Activated CD8-positive, alpha-beta memory T cell treated with anti-CD3 and anti-CD28 coated beads for 4 hours (primary cell): ENCODE results near the gene ENDOV.

Experiments
- DNase-seq, 2 donors: peaks; one replicate each; pipeline ENCODE4 v3.0.0-alpha.2; 2020; ENCODE audit warnings: low read depth in 2 of 2

The ENDOV gene

DNA sequence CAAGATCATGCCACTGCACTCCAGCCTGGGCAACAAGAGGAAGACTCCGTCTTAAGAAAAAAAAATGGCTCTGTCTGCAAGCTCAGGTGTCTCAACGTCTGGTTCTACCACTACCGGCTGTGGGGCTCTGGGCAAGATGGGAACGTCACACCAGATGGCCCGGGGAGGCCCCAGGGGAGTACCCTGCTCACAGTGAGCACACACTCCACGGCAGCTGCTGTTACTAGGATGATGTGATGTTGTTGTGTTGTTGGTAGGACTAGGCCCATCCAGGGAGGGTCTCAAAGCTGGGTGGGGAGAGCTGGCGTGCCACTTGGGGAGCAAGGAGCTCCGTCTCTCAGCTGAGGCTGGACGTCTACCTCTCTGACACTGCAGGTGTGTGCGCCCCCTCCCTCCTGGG is 70.9 kb downstream of the ENDOV start:
- DNase-seq: no peak

GRCh38 chr17:80486692-80487091 is 71.7 kb downstream of the ENDOV start:
- no peak for DNase-seq

GRCh38 chr17:80487511-80487910 is 72.5 kb downstream of the ENDOV start:
- DNase-seq: no peak
